Thyroid gland (tissue), 4 donors: ENCODE measurements around the gene KIAA0586. TPM values are rescaled to one million over a fixed set of nuclear protein-coding genes. Genes with fewer than 3 reads are reported as not detected.
"Not testable (repeated sequence)": the region's sequence is repeated elsewhere in the genome, so short reads cannot be mapped to it uniquely, and the experiment has no call there.

ENCODE experiments used
- DNase-seq, 2 donors: peaks; one replicate each; pipeline ENCODE4 v3.0.0-alpha.2; 2019
- H3K27ac ChIP-seq, 3 donors: fragments of 200-600 bp; sonication (generic); 1 replicate in 2 of 3; 2 replicates in 1 of 3; pipeline ENCODE4 v1.5.1; 2016 to 2019; ENCODE audit warnings: mild to moderate bottlenecking in 1 of 3, moderate library complexity in 1 of 3
- H3K27me3 ChIP-seq: fragments of 200-600 bp; sonication (generic); one replicate; pipeline ENCODE4 v1.5.1; 2019
- H3K36me3 ChIP-seq, 2 donors: fragments of 200-600 bp; sonication (generic); one replicate each; pipeline ENCODE4 v1.5.1; 2016 to 2019
- H3K4me1 ChIP-seq, 2 donors: fragments of 200-600 bp; sonication (generic); one replicate each; pipeline ENCODE4 v1.5.1; 2017 to 2019
- H3K4me3 ChIP-seq, 3 donors: fragments of 200-600 bp; sonication (generic); replicated peaks in 1 of 3; 1 replicate in 2 of 3; 2 replicates in 1 of 3; pipeline ENCODE4 v1.5.1; 2016; ENCODE audit warnings: mild to moderate bottlenecking in 1 of 3
- H3K9me3 ChIP-seq: fragments of 200-600 bp; sonication (generic); one replicate; pipeline ENCODE4 v1.5.1; 2017
- POLR2A ChIP-seq, 2 donors: fragments of 450-650 bp; IDR thresholded peaks; one replicate each; pipeline ENCODE4 v1.6.1; 2017; ENCODE audit warnings: antibody characterized with exemption in 2 of 2, mild to moderate bottlenecking in 2 of 2, moderate library complexity in 1 of 2
- WGBS, 2 donors: methylation state at CpG; one replicate each; pipeline ENCODE4 v1.1.5; 2017; 5-methylcytosine and 5-hydroxymethylcytosine counted together
- intact Hi-C: fragments of 100-400 bp; cut with DNase I; formaldehyde crosslinking; loops from one replicate; pipeline ENCODE4 v1.15.1; 2023
- total RNA-seq, 4 donors: library from RNA; depleted of rRNA; stranded (reverse); fragments of >200 nt; gene quantifications; one replicate each; pipeline ENCODE4 v1.2.3, GENCODE V29; 2016
- TF ChIP-seq, protein P1 (sequence below), 6 experiments: fragments of 200-600 bp in 3 of 6; fragments of 450-650 bp in 3 of 6; sonication (generic) in 3 of 6; IDR thresholded peaks; one replicate each; pipeline ENCODE4 v1.5.1; 2016 to 2019; ENCODE audit warnings: antibody characterized with exemption in 6 of 6, mild to moderate bottlenecking in 2 of 6, inconsistent platforms in 1 of 6, moderate library complexity in 1 of 6

KIAA0586 gene
- total RNA-seq, 4 donors from 2014 or later = 18.7 to 26.3 (median 21.2) TPM

DNA sequence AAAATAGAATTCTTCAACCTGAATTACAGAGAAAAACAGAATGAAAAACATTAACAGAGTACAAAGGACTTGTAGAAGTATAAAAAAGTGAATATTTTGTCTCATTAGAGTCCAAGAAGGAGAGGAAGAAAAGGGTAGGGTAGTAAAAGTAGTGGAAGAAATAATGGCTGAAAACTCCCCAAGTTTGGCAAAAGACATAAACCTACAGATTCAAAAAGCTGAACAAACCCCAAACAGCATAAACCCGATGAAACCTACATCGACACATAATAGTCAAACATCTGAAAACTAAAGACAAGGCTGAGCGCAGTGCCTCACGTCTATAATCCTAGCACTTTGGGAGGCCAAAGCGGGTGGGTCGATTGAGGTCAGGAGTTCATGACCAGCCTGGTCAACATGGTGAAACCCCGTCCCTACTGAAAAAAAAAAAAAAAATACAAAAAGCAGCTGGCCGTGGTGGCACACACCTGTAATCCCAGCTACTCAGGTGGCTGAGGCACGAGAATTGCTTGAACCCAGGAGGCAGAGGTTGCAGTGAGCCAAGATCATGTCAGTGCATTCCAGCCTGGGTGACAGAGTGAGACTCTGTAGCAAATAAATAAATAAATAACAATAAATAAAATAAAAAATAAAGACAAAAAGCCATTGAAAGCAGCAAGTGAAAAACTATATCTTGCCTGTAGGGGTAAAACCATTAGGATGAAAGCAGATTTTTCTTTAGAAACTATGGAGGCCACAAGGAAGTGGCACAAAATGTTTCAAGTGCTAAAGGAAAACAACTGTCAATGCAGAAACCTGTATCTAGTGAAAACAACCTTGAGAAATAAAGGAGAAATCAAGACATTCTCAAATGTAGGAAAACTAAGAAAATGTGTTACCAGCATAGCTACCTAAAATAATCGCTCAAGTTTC is 11.6 kb upstream of the KIAA0586 start:
- Histone ChIP-seq H3K4me1 (no peaks in the 10 kb centered on the region), H3K27me3 (no peaks in the 10 kb centered on the region), H3K36me3 (peaks cover 13 to 22% of the 10 kb centered on the region in 2 donors), H3K9me3 (no peaks in the 10 kb centered on the region), H3K4me3 (no peak overlapping the region), H3K27ac (no peak overlapping the region)
- DNase-seq = no peak
- 95 to 98% methylated on average over 10 of the region's 10 CpGs for WGBS, 2 donors
- no peak for TF ChIP-seq POLR2A (IDR thresholded peaks at IDR 0.05)
- intact Hi-C loops = no loop called here

DNA sequence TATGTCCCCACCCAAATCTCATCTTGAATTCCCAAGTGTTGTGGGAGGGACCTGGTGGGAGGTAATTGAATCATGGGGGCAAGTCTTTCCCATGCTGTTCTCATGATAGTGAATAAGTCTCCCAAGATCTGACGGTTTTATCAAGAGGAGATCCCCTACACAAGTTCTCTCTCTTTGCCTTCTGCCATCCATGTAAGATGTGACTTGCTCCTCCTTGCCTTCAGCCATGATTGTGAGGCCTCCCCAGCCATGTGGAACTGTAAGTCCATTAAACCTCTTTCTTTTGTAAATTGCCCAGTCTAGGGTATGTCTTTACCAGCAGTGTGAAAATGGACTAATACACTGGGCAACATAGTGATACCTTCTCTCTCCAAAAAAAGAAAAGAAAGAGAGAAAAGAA is 10.6 kb upstream of the KIAA0586 start:
- WGBS, 2 donors = 95 to 100% methylated on average over 1 of the region's 1 CpG
- not testable (repeated sequence) for H3K4me1 ChIP-seq
- peaks cover 8 to 21% of the 10 kb centered on the region in 2 donors for H3K36me3 ChIP-seq

GRCh38 chr14:58426670-58427280 is 744 bp upstream of the KIAA0586 start:
- Histone ChIP-seq H3K27ac (peak overlapping the region; percentile 75 to 91 (median 90)), H3K4me3 (peak overlapping the region; percentile 31 to 81 (median 51)), H3K27me3 (no peaks in the 10 kb centered on the region), H3K36me3 (peaks cover 0 to 3% of the 10 kb centered on the region in 2 donors), H3K4me1 (peaks cover 11 to 21% of the 10 kb centered on the region in 2 donors), H3K9me3 (no peaks in the 10 kb centered on the region)
- 0 to 1% methylated on average over 31 to 35 of the region's 35 CpGs for WGBS, 2 donors
- TF ChIP-seq, protein P1, sequence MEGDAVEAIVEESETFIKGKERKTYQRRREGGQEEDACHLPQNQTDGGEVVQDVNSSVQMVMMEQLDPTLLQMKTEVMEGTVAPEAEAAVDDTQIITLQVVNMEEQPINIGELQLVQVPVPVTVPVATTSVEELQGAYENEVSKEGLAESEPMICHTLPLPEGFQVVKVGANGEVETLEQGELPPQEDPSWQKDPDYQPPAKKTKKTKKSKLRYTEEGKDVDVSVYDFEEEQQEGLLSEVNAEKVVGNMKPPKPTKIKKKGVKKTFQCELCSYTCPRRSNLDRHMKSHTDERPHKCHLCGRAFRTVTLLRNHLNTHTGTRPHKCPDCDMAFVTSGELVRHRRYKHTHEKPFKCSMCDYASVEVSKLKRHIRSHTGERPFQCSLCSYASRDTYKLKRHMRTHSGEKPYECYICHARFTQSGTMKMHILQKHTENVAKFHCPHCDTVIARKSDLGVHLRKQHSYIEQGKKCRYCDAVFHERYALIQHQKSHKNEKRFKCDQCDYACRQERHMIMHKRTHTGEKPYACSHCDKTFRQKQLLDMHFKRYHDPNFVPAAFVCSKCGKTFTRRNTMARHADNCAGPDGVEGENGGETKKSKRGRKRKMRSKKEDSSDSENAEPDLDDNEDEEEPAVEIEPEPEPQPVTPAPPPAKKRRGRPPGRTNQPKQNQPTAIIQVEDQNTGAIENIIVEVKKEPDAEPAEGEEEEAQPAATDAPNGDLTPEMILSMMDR (IDR thresholded peaks at IDR 0.05) = no peak
- TF ChIP-seq POLR2A (IDR thresholded peaks at IDR 0.05) = no peak
- DNase-seq = peak; percentile 47 to 51
- intact Hi-C loops = no loop called here

More for the DNA sequence above, 10.6 kb upstream of the KIAA0586 start:
- H3K27ac ChIP-seq, H3K9me3 ChIP-seq, DNase-seq, H3K4me3 ChIP-seq, intact Hi-C loops, H3K27me3 ChIP-seq: not testable (repeated sequence)

DNA sequence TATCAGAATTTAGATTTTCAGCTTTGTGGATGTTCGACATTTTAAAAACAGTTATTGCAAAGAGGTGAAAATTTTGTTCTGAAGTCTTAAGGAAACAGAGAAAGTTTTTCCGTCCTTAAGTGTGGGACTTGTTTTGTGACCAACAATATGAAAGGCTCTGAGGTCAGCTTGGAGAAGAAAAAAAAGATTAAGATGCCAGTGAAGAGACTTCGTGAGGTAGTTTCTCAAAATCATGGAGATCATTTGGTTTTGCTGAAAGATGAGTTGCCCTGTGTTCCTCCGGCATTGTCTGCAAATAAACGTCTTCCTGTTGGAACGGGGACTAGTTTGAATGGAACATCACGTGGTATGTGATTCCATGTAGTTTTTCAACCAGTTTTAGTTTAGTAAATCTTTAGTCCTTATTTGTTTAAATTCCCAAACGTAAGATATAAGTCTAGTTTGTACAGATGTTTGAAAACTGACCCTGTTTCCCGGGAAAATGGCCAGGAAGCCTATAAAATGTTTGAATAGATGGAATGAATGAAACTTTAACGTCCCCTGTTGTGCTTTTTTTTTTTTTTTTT is 682 bp downstream of the KIAA0586 start:
- Histone ChIP-seq H3K27me3 (no peaks in the 10 kb centered on the region), H3K4me3 (peak overlapping the region; percentile 9 to 81 (median 31)), H3K27ac (peak overlapping the region; percentile 41 to 91 (median 90)), H3K4me1 (peaks cover 11 to 21% of the 10 kb centered on the region in 2 donors), H3K36me3 (peaks cover 0 to 8% of the 10 kb centered on the region in 2 donors), H3K9me3 (no peaks in the 10 kb centered on the region)
- 0% methylated on average over 10 of the region's 10 CpGs for WGBS, 2 donors
- intact Hi-C loops = no loop called here
- no peak for TF ChIP-seq POLR2A (IDR thresholded peaks at IDR 0.05)
- TF ChIP-seq, protein P1 (IDR thresholded peaks at IDR 0.05) = no peak
- DNase-seq = no peak

GRCh38 chr14:58430156-58430555 is 2.6 kb downstream of the KIAA0586 start:
- no peaks in the 10 kb centered on the region for H3K27me3 ChIP-seq
- intact Hi-C loops = no loop called here

More at GRCh38 chr14:58430156-58430555, 2.6 kb downstream of the KIAA0586 start:
- TF ChIP-seq, protein P1 (IDR thresholded peaks at IDR 0.05) = no peak
- TF ChIP-seq POLR2A (IDR thresholded peaks at IDR 0.05) = no peak
- no peak overlapping the region for H3K4me3 ChIP-seq
- no peak overlapping the region for H3K27ac ChIP-seq
- no peak for DNase-seq
- no peaks in the 10 kb centered on the region for H3K9me3 ChIP-seq
- peaks cover 11 to 21% of the 10 kb centered on the region in 2 donors for H3K4me1 ChIP-seq
- 82 to 89% methylated on average over 1 of the region's 1 CpG for WGBS, 2 donors
- H3K36me3 ChIP-seq = peaks cover 0 to 8% of the 10 kb centered on the region in 2 donors
